HL-60/S4 treated with phorbol 12-myristate 13-acetate at 8.2 ng/mL for 4 days and 3 days (cell line): Measurements from ENCODE around the gene PPP4R2.

Source experiments
- in situ Hi-C: fragments of 300-500 bp; cut with MboI; formaldehyde crosslinking; loops from 2 replicates; pipeline ENCODE4 v1.15.0; 2022; ENCODE audit warnings: low sequenced_read_pairs

PPP4R2 gene

GRCh38 chr3:73021301-73021835 is 24.8 kb downstream of the PPP4R2 start:
- in situ Hi-C loops: no loop called here

- in situ Hi-C loops: no loop called here
Observed at GRCh38 chr3:73024836-73025235, 28.2 kb downstream of the PPP4R2 start.

DNA sequence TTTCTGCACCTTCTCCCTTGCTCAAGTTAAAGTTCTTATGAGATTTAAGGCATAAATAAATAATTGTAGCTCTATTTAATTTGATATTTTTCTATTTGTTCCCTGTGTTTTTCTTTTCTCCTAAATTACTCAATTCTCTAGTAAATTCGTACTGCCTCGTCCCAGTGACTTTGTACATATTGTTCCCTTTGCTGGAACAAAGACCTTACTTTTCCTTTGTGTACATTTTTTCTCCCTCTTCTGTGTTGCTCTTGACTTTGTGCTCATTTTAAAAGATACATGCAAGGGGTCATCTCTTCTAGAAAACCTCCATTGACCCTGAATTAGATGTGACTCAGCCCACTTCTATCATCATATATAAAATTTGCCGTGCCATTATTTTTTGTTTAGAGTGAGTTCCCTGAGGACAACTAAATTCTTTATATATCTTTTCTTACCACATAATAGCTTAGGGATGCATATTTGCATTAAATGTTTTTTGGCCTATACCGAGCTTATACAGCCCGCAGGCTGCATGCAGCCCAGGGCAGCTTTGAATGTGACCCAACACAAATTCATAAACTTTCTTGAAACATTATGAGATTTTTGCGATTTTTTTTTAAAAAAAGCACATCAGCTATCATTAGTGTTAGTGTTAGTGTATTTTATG is 29.6 kb downstream of the PPP4R2 start:
- in situ Hi-C loops: no loop called here

DNA sequence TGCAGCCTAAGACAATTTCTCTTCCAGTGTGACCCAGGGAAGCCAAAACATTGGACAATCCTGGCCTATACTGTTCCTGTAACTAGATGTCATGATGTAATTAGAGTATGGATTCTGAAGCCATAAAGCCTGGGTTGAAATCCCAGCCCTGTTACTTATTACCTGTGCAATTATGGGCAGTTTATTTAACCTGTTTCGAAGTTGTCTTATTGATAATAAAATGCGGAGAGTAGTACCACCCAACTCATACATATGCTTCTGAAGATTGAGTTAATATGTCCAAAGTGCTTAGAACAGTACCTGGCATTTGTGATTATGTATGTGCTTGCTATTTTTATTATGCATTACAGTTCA is 30.1 kb downstream of the PPP4R2 start:
- in situ Hi-C loops: no loop called here

- in situ Hi-C loops: no loop called here
Observed at GRCh38 chr3:73028803-73029202, 32.2 kb downstream of the PPP4R2 start.

DNA sequence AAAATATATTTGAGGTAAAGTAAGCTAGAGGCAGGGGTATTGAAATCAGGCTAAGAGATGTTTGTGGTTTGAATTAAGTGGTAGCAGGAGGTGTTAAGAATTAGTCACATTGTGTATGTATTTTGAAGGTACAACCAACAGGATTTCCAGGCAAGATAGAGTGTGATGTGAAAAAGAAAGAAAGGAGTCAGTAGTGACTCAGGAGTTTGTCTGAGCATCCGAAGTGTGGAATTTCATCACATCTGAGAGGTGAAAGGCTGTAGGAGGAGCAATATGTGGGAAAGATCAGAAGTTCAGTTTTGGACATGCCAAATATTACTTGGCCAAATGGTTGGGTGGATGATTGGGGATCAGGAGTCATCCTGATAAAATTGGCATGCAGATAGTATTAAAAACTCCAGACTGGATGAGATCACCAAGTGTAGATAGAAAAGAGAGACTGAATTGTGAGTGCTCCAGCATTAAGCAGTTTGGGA is 32.7 kb downstream of the PPP4R2 start:
- in situ Hi-C loops: no loop called here

- in situ Hi-C loops: no loop called here
Observed at GRCh38 chr3:73030073-73030597, 33.5 kb downstream of the PPP4R2 start.

DNA sequence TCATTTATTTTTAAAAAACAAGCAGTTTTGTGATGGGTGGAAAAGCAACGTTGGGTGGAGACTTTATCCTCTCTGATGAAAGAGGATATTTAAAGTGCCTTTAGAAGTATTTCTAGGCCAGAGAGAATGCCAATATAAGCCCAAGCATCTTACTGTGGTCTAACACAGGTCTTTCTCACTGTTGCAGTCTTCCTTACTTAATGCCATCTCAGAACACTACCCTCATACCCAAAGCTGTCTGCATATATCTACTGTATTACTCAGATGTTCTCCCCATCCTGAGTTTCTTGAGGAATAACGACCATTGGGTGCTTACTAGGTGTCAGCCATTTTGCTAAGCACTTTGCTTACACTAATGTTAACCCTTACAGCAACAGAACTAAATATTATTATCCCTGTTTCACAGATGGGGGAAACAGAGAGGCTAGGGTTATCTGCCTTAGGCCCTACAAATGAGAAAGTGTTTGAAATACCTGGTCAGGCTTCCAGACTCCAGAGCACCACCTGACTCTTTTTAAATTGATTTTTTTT is 35.0 kb downstream of the PPP4R2 start:
- in situ Hi-C loops: no loop called here

DNA sequence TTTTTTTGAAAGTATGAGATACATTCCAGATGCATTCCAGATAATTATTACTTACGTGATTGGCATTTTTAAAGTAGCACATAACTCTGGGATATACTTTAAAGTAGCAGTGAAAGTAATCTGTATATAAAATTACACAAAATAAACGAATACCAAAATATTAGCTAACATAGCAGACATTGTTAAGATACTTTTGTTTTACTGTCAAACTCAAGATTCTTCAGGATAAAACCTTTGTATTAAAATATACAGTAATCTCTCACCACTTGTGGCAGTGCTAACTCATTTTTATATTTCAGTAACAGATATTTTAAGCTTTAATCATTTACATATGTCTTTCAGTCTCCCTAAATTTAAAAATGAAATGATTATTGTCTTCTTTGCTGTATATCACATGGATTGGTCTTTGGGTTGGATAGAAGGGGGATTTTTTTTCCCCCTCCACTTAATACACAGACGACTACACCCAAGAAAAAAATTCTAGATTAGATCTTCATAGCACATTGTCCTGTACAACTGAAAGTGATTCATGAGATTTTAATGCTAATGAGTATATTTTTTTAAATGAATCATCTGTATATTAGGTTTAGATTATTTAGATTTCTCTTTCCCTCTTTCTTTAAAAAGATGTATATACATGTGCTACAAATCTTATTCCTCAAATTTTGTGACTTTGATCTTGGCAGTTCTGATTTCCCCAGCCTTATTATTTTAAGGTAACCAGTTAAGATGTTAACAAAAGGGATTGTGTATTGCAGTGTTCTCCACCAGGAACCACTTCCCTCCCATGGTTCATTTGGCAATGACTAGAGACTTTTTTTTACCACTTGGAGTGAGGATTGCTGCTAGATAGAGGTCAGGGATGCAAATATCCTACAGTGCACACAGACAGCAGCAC is 40.3 kb downstream of the PPP4R2 start:
- in situ Hi-C loops: no loop called here

GRCh38 chr3:73041537-73041936 is 44.9 kb downstream of the PPP4R2 start:
- in situ Hi-C loops: no loop called here

DNA sequence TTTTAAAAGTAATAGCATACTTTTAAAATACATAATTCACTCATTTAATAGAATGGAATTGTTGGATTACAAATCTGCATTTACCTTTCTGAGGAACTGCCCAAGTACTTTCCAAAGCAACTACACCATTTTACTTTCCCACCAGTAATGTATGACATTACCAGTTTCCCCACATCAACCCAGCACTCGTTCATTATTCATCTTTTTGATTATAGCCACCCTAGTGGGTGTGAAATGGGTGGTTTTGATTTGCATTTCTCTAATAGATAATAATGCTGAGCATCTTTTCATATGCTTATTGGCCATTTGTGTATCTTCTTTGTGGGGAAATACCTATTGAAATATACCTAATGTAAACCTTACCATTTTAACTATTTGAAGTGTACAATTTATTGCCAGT is 46.8 kb downstream of the PPP4R2 start:
- in situ Hi-C loops: no loop called here

- in situ Hi-C loops: no loop called here
Observed at GRCh38 chr3:73045391-73045790, 48.8 kb downstream of the PPP4R2 start.

DNA sequence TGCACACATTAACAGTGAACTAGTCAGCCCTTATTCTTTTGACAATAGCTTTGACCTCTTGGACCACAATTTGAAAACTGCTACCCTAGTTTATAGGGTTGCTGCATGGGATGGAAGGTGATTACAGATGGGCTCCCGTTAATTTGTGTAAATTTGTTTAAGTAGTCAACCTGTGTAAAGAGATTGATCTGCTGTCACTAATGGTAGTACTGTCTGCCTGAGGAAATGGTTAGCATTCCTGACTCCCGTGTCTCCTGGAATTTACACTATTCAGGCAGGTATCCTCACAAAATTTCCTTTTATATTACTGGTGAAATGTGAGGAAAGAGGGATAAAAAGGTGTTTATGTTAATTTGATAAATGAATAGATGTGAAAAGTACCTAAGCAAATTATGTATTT is 49.6 kb downstream of the PPP4R2 start:
- in situ Hi-C loops: no loop called here

- in situ Hi-C loops: no loop called here
Observed at GRCh38 chr3:73049319-73049718, 52.7 kb downstream of the PPP4R2 start.

DNA sequence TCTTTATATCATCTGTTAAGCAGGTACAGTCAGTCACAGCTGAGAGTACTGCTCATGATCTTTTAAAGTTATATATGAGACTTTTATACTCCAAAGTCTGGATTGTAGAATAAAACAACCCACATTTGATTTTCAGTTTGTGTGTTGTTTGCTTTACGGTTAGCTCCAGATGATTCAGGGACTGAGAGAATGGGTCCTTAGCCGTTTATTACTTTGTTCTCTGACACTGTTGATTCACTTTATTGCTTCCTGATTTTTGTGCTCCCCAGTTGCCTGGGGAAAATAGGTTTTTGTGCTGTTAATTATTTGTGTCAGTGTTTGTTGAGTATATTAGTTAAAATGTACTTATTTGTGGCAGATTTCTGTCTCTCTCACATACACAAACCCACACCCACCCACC is 56.2 kb downstream of the PPP4R2 start:
- in situ Hi-C loops: loop anchor here (25.0 kb wide), 1 partner anchor 116 kb away; no protein-coding TSS in a partner anchor

DNA sequence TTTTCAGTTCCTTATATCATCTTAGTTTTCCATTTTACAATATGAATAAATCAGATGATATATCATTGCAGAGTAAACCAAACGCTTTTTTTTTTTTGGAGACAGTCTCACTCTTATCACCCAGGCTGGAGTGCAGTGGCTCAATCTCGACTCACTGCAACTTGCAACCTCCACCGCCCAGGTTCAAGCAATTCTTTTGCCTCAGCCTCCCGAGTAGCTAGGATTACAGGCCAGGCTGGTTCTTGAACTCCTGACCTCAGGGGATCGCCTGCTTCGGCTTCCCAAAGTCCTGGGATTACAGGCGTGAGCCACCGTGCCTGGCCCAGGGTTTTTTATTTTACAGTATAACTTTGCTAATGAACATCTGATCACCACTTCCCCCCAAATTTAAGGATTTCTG is 59.0 kb downstream of the PPP4R2 start:
- in situ Hi-C loops: loop anchor here (25.0 kb wide), 1 partner anchor 118 kb away; no protein-coding TSS in a partner anchor

- in situ Hi-C loops: loop anchor here (25.0 kb wide), 1 partner anchor 119 kb away; no protein-coding TSS in a partner anchor
Observed at GRCh38 chr3:73056014-73056844, 59.6 kb downstream of the PPP4R2 start.

- in situ Hi-C loops: loop anchor here (25.0 kb wide), 1 partner anchor 119 kb away; no protein-coding TSS in a partner anchor
Observed at GRCh38 chr3:73056845-73057150, 60.2 kb downstream of the PPP4R2 start.

GRCh38 chr3:73060302-73060723 is 63.7 kb downstream of the PPP4R2 start:
- in situ Hi-C loops: loop anchor here (25.0 kb wide), 1 partner anchor 123 kb away; no protein-coding TSS in a partner anchor

DNA sequence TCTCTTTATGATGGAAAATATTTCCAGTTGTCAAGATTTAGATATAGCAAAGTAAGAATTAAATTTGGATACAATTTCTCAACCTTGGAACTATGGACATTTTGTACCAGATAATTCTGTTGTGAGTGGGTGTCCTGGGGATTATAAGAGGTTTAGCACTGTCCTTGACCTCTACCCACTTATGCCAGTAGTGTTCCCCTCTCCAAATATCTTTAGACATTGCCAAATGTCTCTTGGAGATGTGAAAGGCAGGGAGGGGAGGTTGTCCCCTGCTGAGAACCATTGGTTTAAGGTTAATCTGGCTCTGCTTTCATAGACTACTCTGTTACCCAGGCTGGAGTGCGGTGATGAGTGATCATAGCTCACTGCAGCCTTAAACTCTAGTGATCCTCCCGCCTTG is 64.8 kb downstream of the PPP4R2 start, which contains the start of gene EBLN2:
TSS of gene EBLN2 (plus strand) at position 244 of the 400 bp plus-strand sequence. CDS start 423 bp downstream, outside the sequence.
- in situ Hi-C loops: loop anchor here (25.0 kb wide), 1 partner anchor 124 kb away; no protein-coding TSS in a partner anchor
